ENCODE results near the gene MAX. TPM values are rescaled to one million over a fixed set of nuclear protein-coding genes. Genes with fewer than 3 reads are reported as not detected.

The MAX gene
- total RNA-seq, 6 experiments from 2014 or later, result 79.0 to 95.6 (median 81.9) TPM

- no peaks in the 10 kb centered on the region for H3K9me3 Mint-ChIP-seq
- peaks cover 13% of the 10 kb centered on the region for H3K36me3 Mint-ChIP-seq (ENCODE audit: low read depth)
- H3K27me3 Mint-ChIP-seq (ENCODE audit: insufficient read depth), result peaks cover 1% of the 10 kb centered on the region; the same call in 1 of the 2 replicates
- DNase-seq, result no peak
- H3K4me3 Mint-ChIP-seq, result no peak overlapping the region
- TF ChIP-seq CTCF (IDR thresholded peaks at IDR 0.05), result no peak
- H3K27ac Mint-ChIP-seq, result no peak overlapping the region
- H3K4me1 Mint-ChIP-seq (ENCODE audit: low read depth), result no peaks in the 10 kb centered on the region
These were observed 31.8 kb downstream of the MAX start for GRCh38 chr14:65070471-65070976.

GRCh38 chr14:65069874-65070413 is 32.4 kb downstream of the MAX start:
- peaks cover 10% of the 10 kb centered on the region for H3K36me3 Mint-ChIP-seq (ENCODE audit: low read depth)
- no peak overlapping the region for H3K4me3 Mint-ChIP-seq
- TF ChIP-seq CTCF (IDR thresholded peaks at IDR 0.05), result no peak
- no peaks in the 10 kb centered on the region for H3K4me1 Mint-ChIP-seq (ENCODE audit: low read depth)
- H3K27me3 Mint-ChIP-seq (ENCODE audit: insufficient read depth), result peaks cover 1% of the 10 kb centered on the region; the same call in 1 of the 2 replicates
- no peaks in the 10 kb centered on the region for H3K9me3 Mint-ChIP-seq
- no peak overlapping the region for H3K27ac Mint-ChIP-seq
- DNase-seq, result no peak

GRCh38 chr14:65065719-65066118 is 36.6 kb downstream of the MAX start:
- Mint-ChIP-seq H3K27ac (no peak overlapping the region), H3K27me3 (ENCODE audit: insufficient read depth) (peaks cover 7% of the 10 kb centered on the region), H3K4me3 (no peak overlapping the region), H3K4me1 (ENCODE audit: low read depth) (peaks cover 9% of the 10 kb centered on the region), H3K36me3 (ENCODE audit: low read depth) (peaks cover 27% of the 10 kb centered on the region), H3K9me3 (no peaks in the 10 kb centered on the region)
- TF ChIP-seq CTCF (IDR thresholded peaks at IDR 0.05), result no peak
- no peak for DNase-seq

GRCh38 chr14:65062096-65063075 is 39.9 kb downstream of the MAX start:
- Mint-ChIP-seq H3K4me1 (ENCODE audit: low read depth) (peaks cover 9% of the 10 kb centered on the region), H3K27me3 (ENCODE audit: insufficient read depth) (peaks cover 7% of the 10 kb centered on the region), H3K4me3 (no peak overlapping the region), H3K36me3 (ENCODE audit: low read depth) (peaks cover 27% of the 10 kb centered on the region), H3K9me3 (no peaks in the 10 kb centered on the region), H3K27ac (peak overlapping the region; percentile 37; the same call in 1 of the 2 replicates)
- no peak for TF ChIP-seq CTCF (IDR thresholded peaks at IDR 0.05)
- no peak for DNase-seq

- H3K4me1 Mint-ChIP-seq (ENCODE audit: low read depth), result peaks cover 9% of the 10 kb centered on the region
- H3K36me3 Mint-ChIP-seq (ENCODE audit: low read depth), result peaks cover 14% of the 10 kb centered on the region
- no peak overlapping the region for H3K4me3 Mint-ChIP-seq
- H3K9me3 Mint-ChIP-seq, result no peaks in the 10 kb centered on the region
- H3K27ac Mint-ChIP-seq, result no peak overlapping the region
- no peak for TF ChIP-seq CTCF (IDR thresholded peaks at IDR 0.05)
- H3K27me3 Mint-ChIP-seq (ENCODE audit: insufficient read depth), result peaks cover 8% of the 10 kb centered on the region; the same call in 1 of the 2 replicates
- no peak for DNase-seq
These were observed 44.6 kb downstream of the MAX start for GRCh38 chr14:65057695-65058094.

All from HFFc6 (cell line).